Left ventricle myocardium inferior (tissue), 1 donor: ENCODE results near the gene SHROOM2. TPM values are rescaled to one million over a fixed set of nuclear protein-coding genes. Genes with fewer than 3 reads are reported as not detected.
"Not testable (repeated sequence)": the region's sequence is repeated elsewhere in the genome, so short reads cannot be mapped to it uniquely, and the experiment has no call there.

Experiments
- DNase-seq: peaks from one replicate; pipeline ENCODE4 v3.0.0-alpha.2; 2020
- H3K27ac ChIP-seq: fragments of 200-600 bp; replicated peaks from 2 replicates; pipeline ENCODE4 v1.8.0; 2021
- H3K27me3 ChIP-seq: fragments of 200-600 bp; 2 replicates; pipeline ENCODE4 v1.8.0; 2021; ENCODE audit warnings: low read depth
- H3K36me3 ChIP-seq: fragments of 200-600 bp; 2 replicates; pipeline ENCODE4 v1.8.0; 2021
- H3K4me1 ChIP-seq: fragments of 200-600 bp; 2 replicates; pipeline ENCODE4 v1.8.0; 2021
- H3K4me3 ChIP-seq: fragments of 200-600 bp; 2 replicates; pipeline ENCODE4 v1.8.0; 2021; ENCODE audit warnings: mild to moderate bottlenecking, moderate library complexity
- H3K9me3 ChIP-seq: fragments of 200-600 bp; replicated peaks from 2 replicates; pipeline ENCODE4 v1.8.0; 2021
- intact Hi-C: fragments of 100-400 bp; cut with micrococcal nuclease; formaldehyde crosslinking; loops from one replicate; pipeline ENCODE4 v1.11.0; 2022
- total RNA-seq: library from RNA; stranded (reverse); fragmentation: NEBNext Ultra II Directional; extraction: Animal tissue kit (Norgen Biotek cat#: 25700); gene quantifications from one replicate; pipeline ENCODE4 v1.2.1, GENCODE V29; 2021
- TF ChIP-seq, protein P1 (sequence below): fragments of 200-600 bp; IDR thresholded peaks from 2 replicates; pipeline ENCODE4 v1.8.0; 2021; ENCODE audit warnings: antibody characterized with exemption, mild to moderate bottlenecking, borderline replicate concordance
- donor health status: DM: no; HTN: yes; CAD: no; lungs with severe emphysema.

The SHROOM2 gene
- total RNA-seq, 1 donor from 2014 or later: 0.71 TPM

DNA sequence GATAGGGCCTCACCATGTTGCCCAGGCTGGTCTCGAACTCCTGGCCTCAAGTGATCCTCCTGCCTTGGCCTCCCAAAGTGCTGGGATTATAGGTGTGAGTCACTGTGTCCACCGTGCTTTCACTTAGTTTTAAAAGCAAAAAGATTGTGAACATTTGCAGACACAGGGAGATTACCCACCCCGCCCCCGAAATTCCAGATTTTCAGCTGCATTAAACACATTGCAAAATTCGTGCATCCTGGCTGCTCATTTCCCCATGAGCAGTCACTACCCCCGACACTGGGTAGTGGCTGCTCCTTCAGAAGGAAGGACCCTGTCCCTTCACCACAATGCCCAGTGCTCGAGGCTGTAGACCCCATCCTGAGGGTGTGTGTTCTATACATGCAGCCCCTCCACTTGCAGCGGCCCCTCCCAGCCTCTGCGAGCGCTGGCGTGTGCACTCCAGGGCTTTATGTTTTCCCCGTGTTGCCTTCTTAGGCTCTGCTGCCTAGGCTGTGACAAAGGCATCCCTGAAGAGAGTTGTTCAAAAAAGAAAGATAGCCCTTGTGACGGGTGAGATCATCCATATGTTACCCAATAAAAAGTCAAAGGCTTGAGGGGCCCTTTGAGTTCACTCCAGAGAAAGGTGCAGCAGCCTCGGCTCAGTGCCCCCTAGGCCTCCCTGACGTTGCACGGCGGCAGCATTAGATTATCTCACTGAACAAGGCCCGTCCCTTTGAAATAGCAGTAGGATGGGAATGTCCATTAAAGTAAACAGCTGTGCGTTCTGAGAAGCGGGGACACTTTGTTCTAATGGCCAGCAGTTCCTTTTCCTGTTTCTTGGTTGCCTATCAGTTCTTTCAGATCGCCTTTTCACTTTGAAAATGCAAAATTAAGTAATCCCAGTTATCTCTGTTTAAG is 71.6 kb downstream of the SHROOM2 start:
- TF ChIP-seq, protein P1, sequence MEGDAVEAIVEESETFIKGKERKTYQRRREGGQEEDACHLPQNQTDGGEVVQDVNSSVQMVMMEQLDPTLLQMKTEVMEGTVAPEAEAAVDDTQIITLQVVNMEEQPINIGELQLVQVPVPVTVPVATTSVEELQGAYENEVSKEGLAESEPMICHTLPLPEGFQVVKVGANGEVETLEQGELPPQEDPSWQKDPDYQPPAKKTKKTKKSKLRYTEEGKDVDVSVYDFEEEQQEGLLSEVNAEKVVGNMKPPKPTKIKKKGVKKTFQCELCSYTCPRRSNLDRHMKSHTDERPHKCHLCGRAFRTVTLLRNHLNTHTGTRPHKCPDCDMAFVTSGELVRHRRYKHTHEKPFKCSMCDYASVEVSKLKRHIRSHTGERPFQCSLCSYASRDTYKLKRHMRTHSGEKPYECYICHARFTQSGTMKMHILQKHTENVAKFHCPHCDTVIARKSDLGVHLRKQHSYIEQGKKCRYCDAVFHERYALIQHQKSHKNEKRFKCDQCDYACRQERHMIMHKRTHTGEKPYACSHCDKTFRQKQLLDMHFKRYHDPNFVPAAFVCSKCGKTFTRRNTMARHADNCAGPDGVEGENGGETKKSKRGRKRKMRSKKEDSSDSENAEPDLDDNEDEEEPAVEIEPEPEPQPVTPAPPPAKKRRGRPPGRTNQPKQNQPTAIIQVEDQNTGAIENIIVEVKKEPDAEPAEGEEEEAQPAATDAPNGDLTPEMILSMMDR: no peak
- H3K27me3 ChIP-seq: no peaks in the 10 kb centered on the region
- no peaks in the 10 kb centered on the region for H3K36me3 ChIP-seq
- no peak for DNase-seq
- no peaks in the 10 kb centered on the region for H3K4me1 ChIP-seq
- intact Hi-C loops: no loop called here
- no peaks in the 10 kb centered on the region for H3K9me3 ChIP-seq
- H3K4me3 ChIP-seq: no peak overlapping the region
- H3K27ac ChIP-seq: no peak overlapping the region

DNA sequence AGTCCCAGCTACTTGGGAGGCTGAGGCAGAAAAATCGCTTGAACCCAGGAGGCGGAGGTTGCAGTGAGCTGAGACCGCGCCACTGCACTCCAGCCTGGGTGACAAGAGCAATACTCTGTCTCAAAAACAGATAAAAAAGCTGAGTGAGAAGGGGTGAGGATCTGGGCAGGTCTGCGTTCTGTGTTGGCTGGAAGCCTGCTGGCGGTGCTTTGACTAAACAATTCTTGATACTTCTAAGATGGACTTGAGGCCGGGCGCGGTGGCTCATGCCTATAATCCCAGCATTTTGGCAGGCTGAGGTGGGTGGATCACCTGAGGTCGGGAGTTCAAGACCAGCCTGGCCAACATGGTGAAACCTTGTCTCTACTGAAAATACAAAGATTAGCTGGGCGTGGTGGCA is 72.5 kb downstream of the SHROOM2 start:
- intact Hi-C loops, H3K4me1 ChIP-seq, H3K9me3 ChIP-seq, DNase-seq, H3K36me3 ChIP-seq, H3K27me3 ChIP-seq, H3K4me3 ChIP-seq, H3K27ac ChIP-seq: not testable (repeated sequence)

DNA sequence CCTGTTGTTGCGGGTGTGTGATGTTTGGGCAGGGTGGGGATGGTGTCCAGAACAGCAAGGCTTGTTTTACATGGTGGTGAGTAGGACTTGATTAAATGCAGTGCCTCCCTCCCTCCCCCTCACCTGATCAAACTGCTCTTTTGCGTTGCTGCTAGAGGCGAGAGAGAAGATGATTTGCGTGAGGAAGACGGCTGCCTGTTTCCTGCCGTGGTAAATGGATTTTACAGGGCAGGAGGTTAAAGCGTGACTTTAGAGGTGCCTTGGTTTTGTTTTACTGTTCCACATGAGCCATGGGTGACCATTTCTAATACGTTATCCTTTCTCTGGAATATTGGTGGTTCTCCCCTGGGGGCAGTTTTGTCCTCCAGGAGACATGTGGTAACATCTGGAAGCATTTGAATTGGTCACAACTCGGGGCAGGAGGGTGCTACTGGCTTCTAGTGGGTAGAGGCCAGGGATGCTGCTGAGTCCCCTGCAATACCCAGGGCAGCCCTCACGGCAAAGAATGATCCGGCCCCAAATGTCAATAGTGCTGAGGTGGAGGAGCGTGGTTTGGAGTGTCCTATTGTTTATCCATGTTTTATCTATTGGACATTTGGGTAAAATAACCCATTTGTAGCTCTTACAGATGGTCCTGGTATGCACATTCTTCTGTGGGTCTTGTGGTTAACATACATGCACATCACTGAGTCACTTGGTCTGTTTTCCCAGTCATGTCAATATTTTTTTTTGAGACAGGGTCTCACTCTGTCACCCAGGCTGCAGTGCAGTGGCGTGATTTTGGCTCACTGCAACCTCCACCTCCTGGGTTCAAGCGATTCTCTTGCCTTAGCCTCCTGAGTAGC is 73.7 kb downstream of the SHROOM2 start:
- intact Hi-C loops: no loop called here
- Histone ChIP-seq H3K27ac (no peak overlapping the region), H3K4me1 (no peaks in the 10 kb centered on the region), H3K9me3 (no peaks in the 10 kb centered on the region), H3K4me3 (no peak overlapping the region), H3K36me3 (no peaks in the 10 kb centered on the region), H3K27me3 (no peaks in the 10 kb centered on the region)
- DNase-seq: no peak
- TF ChIP-seq, protein P1: no peak

- intact Hi-C loops: no loop called here
- DNase-seq: no peak
- TF ChIP-seq, protein P1: no peak
Measured at GRCh38 chrX:9860826-9861225, 74.6 kb downstream of the SHROOM2 start.

GRCh38 chrX:9861711-9862110 is 75.5 kb downstream of the SHROOM2 start:
- intact Hi-C loops: no loop called here
- Histone ChIP-seq H3K27ac (no peak overlapping the region), H3K27me3 (no peaks in the 10 kb centered on the region), H3K9me3 (no peaks in the 10 kb centered on the region), H3K4me3 (no peak overlapping the region), H3K36me3 (no peaks in the 10 kb centered on the region), H3K4me1 (no peaks in the 10 kb centered on the region)
- DNase-seq: no peak
- TF ChIP-seq, protein P1: no peak

More at GRCh38 chrX:9860826-9861225, 74.6 kb downstream of the SHROOM2 start:
- no peaks in the 10 kb centered on the region for H3K9me3 ChIP-seq
- no peaks in the 10 kb centered on the region for H3K36me3 ChIP-seq
- H3K4me1 ChIP-seq: no peaks in the 10 kb centered on the region
- no peaks in the 10 kb centered on the region for H3K27me3 ChIP-seq
- H3K27ac ChIP-seq: no peak overlapping the region
- H3K4me3 ChIP-seq: no peak overlapping the region
